BLaER1 (cell line): ENCODE results near the gene EIF4ENIF1.
"Not testable (repeated sequence)": the region's sequence is repeated elsewhere in the genome, so short reads cannot be mapped to it uniquely, and the experiment has no call there.

Experiments used
- H3K27ac ChIP-seq: shearing (Covaris generic); formaldehyde crosslinking; 2 replicates; pipeline ENCODE4 v1.8.1; 2022
- H3K27me3 ChIP-seq: shearing (Covaris generic); formaldehyde crosslinking; 2 replicates; pipeline ENCODE4 v1.8.1; 2022
- H3K36me3 ChIP-seq: shearing (Covaris generic); formaldehyde crosslinking; 2 replicates; pipeline ENCODE4 v1.8.1; 2022
- H3K4me1 ChIP-seq: shearing (Covaris generic); formaldehyde crosslinking; 2 replicates; pipeline ENCODE4 v1.8.1; 2022
- H3K4me2 ChIP-seq: shearing (Covaris generic); formaldehyde crosslinking; 2 replicates; pipeline ENCODE4 v1.8.1; 2022
- H3K4me3 ChIP-seq: shearing (Covaris generic); formaldehyde crosslinking; 2 replicates; pipeline ENCODE4 v1.8.1; 2022
- H3K9ac ChIP-seq: shearing (Covaris generic); formaldehyde crosslinking; 2 replicates; pipeline ENCODE4 v1.8.1; 2022
- H3K9me3 ChIP-seq: shearing (Covaris generic); formaldehyde crosslinking; 2 replicates; pipeline ENCODE4 v1.8.1; 2022
- H4K20me1 ChIP-seq: shearing (Covaris generic); formaldehyde crosslinking; 2 replicates; pipeline ENCODE4 v1.8.1; 2022
- Cebpa-rat ChIP-seq: shearing (Covaris generic); IDR thresholded peaks from 2 replicates; pipeline ENCODE4 v1.8.1; 2022

The EIF4ENIF1 gene

DNA sequence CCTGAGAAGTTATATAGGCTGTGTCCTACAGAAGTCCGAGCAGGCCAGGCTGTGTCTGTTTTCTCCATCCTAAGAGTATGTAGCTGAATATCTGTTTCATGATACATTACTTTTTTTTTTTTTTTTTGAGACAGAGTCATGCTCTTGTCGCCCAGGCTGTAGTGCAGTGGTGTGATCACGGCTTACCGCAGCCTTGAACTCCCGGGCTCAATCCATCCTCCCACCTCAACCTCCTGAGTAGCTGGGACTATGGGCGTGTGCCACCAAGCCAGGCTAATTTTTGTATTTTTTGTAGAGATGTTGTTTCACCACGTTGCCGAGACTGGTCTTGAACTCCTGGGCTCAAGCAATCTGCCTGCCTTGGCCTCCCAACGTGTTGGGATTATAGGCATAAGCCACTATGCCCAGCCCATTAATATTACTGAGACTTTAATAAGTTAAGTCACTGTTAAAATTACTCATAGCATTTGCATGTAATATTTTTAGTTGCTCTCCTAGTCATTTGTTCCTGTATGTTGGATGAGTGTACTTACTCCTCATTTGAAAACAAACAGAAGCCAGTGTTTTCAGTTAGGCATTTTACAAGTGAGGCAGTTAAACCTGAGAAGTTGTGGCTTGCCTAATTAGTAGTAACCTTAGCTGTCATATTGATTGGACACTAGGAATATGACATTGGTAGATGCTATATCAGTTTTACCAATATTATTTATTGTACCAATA is 64.2 kb downstream of the EIF4ENIF1 start:
- Histone ChIP-seq H3K36me3 (peaks cover 100% of the 10 kb centered on the region), H3K27me3 (no peaks in the 10 kb centered on the region), H3K4me1 (no peaks in the 10 kb centered on the region), H3K9ac (no peak overlapping the region), H3K27ac (no peak overlapping the region), H3K4me3 (no peak overlapping the region), H3K4me2 (no peak overlapping the region), H4K20me1 (peaks cover 75% of the 10 kb centered on the region), H3K9me3 (no peaks in the 10 kb centered on the region)
- no peak for TF ChIP-seq Cebpa-rat

- H3K27me3 ChIP-seq, H3K9me3 ChIP-seq, H3K9ac ChIP-seq, H3K4me2 ChIP-seq, H3K4me3 ChIP-seq, H3K27ac ChIP-seq: not testable (repeated sequence)
- Histone ChIP-seq H4K20me1 (peaks cover 77% of the 10 kb centered on the region), H3K4me1 (peaks cover 21% of the 10 kb centered on the region), H3K36me3 (peaks cover 68% of the 10 kb centered on the region)
Measured at GRCh38 chr22:31402350-31402749, 87.3 kb downstream of the EIF4ENIF1 start.

DNA sequence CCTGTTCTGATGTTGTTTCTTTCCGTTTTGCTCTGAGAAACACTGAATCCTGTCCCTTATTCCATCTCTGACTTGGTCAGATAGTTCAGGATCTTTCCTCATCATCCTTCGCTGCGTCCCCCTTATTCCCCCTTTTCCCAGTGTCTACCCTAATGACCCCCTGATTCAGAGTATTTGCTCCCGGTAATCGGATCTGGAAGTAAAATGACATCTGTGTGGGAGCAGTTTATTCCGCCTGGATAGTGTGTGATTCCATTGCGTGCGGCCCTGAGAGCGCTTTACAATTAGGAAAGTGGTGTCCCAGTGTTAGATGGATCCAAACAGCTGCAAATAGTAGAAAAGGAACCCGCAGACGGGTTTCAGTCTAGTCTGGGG is 89.6 kb downstream of the EIF4ENIF1 start:
- peaks cover 53% of the 10 kb centered on the region for H4K20me1 ChIP-seq
- H3K36me3 ChIP-seq: peaks cover 44% of the 10 kb centered on the region
- peaks cover 21% of the 10 kb centered on the region for H3K4me1 ChIP-seq
- no peak for TF ChIP-seq Cebpa-rat
- H3K9ac ChIP-seq: peak overlapping the region; percentile 98
- H3K9me3 ChIP-seq: no peaks in the 10 kb centered on the region
- H3K27ac ChIP-seq: peak overlapping the region; percentile 97
- no peaks in the 10 kb centered on the region for H3K27me3 ChIP-seq
- peak overlapping the region; percentile 97 for H3K4me3 ChIP-seq
- peak overlapping the region; percentile 99 for H3K4me2 ChIP-seq

DNA sequence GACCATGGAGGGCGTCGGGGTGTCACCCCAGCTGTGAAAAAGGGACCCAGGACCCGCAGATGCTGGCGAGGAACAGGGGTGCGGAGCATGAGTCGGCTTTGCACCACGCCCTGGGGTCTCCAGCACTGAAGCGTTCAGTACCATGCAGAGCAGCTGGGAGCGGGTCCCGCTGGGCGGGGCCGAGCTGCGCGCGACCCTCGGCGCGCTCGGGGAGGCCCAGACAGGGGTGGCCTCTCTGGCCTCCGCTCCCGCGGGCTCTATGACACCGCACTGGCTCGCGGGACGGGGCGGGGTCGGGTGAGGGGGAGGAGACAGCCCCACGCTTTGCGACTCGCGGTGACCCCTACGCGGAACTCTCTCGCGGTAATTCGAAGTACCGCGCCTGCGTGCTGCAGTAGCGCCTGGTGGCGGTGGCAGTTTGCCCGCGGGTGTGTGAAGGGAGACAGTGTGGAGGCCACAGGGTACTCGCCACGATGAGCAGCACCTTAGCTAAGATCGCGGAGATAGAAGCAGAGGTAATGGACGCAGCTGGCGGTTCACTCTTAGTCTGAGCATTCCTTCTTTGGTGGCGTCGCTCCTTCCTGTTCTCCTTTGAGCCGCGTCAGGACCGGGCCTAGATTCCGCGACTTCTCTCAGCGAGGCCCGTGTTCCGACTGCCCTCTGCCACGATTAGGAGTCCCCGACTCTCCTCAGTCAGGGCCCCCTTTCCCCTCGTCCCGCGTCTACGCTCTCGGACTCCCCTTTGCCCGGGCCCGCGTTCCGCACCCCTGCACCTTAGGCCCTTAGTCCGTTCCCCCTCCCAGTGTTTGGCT is 90.2 kb downstream of the EIF4ENIF1 start, which contains the start of gene DRG1:
Gene DRG1 (plus strand): TSS at position 394 of the 812 bp plus-strand sequence. CDS start 80 bp downstream, at position 474.
- no peak for TF ChIP-seq Cebpa-rat

DNA sequence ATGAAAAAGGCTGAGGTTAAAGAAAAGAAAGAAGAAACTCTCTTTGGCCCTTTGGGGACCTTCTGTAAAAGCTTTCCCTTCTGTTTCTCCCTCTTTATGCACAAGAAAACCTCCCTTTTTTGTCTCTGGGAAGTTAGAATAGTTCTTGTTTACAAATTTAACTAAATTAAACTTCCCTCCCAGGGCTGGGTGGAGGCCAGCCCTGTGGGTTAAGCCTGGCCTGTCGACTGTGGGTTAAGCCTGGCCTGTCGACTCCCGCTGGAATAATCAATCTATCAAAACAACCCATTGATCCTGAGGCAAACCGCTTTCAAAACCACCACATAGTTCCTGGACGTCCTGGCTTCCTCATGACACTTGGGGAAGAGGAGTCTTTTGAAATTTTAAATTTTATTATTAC is 91.4 kb downstream of the EIF4ENIF1 start:
- peak overlapping the region; percentile 97 for H3K27ac ChIP-seq
- peaks cover 21% of the 10 kb centered on the region for H3K4me1 ChIP-seq
- H4K20me1 ChIP-seq: peaks cover 36% of the 10 kb centered on the region
- TF ChIP-seq Cebpa-rat: no peak
- H3K9me3 ChIP-seq: peaks cover 10% of the 10 kb centered on the region
- peaks cover 27% of the 10 kb centered on the region for H3K36me3 ChIP-seq
- peak overlapping the region; percentile 98; the same call in 1 of the 2 replicates for H3K9ac ChIP-seq
- H3K27me3 ChIP-seq: no peaks in the 10 kb centered on the region
- H3K4me3 ChIP-seq: no peak overlapping the region
- H3K4me2 ChIP-seq: peak overlapping the region; percentile 89

More for the DNA sequence above, 90.2 kb downstream of the EIF4ENIF1 start, which contains the start of gene DRG1:
- H3K36me3 ChIP-seq: peaks cover 38% of the 10 kb centered on the region
- peaks cover 47% of the 10 kb centered on the region for H4K20me1 ChIP-seq
- H3K27me3 ChIP-seq: no peaks in the 10 kb centered on the region
- H3K9me3 ChIP-seq: 0 out of 2 replicates have a peak, but pooled peaks cover 2% of the 10 kb centered on the region
- H3K9ac ChIP-seq: peak within 1 kb of the TSS; percentile 98
- peak within 1 kb of the TSS; percentile 97 for H3K27ac ChIP-seq
- peak within 1 kb of the TSS; percentile 99 for H3K4me2 ChIP-seq
- peak within 1 kb of the TSS; percentile 97 for H3K4me3 ChIP-seq
- H3K4me1 ChIP-seq: peaks cover 21% of the 10 kb centered on the region

- Histone ChIP-seq H3K27me3 (no peaks in the 10 kb centered on the region), H3K9ac (no peak overlapping the region), H3K27ac (no peak overlapping the region), H3K4me2 (no peak overlapping the region), H4K20me1 (no peaks in the 10 kb centered on the region), H3K4me1 (peaks cover 9% of the 10 kb centered on the region), H3K9me3 (peaks cover 10% of the 10 kb centered on the region), H3K36me3 (no peaks in the 10 kb centered on the region), H3K4me3 (no peak overlapping the region)
- no peak for TF ChIP-seq Cebpa-rat
Measured at GRCh38 chr22:31394326-31394725, 95.3 kb downstream of the EIF4ENIF1 start.

DNA sequence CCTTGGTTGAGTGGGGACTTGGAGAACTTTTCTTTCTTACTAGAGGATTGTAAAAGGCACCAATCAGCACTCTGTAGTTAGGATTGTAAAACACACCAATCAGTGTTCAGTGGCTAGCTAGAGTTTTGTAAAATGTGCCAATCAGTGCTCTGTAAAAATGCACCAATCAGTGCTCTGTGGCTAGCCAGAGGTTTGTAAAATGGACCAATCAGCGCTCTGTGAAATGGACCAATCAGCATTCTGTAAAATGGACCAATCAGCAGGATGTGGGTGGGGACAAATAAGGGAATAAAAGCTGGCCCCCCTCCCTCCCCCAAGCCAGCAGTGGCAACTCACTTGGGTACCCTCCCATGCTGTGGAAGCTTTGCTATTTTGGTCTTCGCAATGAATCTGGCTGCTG is 95.7 kb downstream of the EIF4ENIF1 start:
- Histone ChIP-seq H3K36me3 (no peaks in the 10 kb centered on the region), H3K4me1 (peaks cover 8% of the 10 kb centered on the region), H3K27ac (no peak overlapping the region), H3K9ac (no peak overlapping the region), H3K4me3 (no peak overlapping the region), H3K9me3 (peaks cover 10% of the 10 kb centered on the region), H4K20me1 (no peaks in the 10 kb centered on the region), H3K4me2 (no peak overlapping the region), H3K27me3 (no peaks in the 10 kb centered on the region)
- no peak for TF ChIP-seq Cebpa-rat
